ENCODE measurements around the gene GPR143. TPM values are rescaled to one million over a fixed set of nuclear protein-coding genes. Genes with fewer than 3 reads are reported as not detected.
"Not testable (repeated sequence)": the region's sequence is repeated elsewhere in the genome, so short reads cannot be mapped to it uniquely, and the experiment has no call there.

GPR143 gene
- total RNA-seq, 2 experiments from 2014 or later: not detected

GRCh38 chrX:9786798-9787635, 21.4 kb upstream of the GPR143 start:
- H3K27ac Mint-ChIP-seq: no peak overlapping the region

GRCh38 chrX:9785944-9786797, 20.5 kb upstream of the GPR143 start, which contains the start of gene SHROOM2:
SHROOM2 (plus strand) TSS chrX:9786429; CDS start chrX:9786546, 117 bp downstream.
- no peak for DNase-seq
- Mint-ChIP-seq H3K9me3 (no peaks in the 10 kb centered on the region), H3K27me3 (peaks cover 33% of the 10 kb centered on the region), H3K27ac (no peak within 1 kb of the TSS), H3K4me3 (no peak within 1 kb of the TSS), H3K4me1 (ENCODE audit: low read depth) (peaks cover 2% of the 10 kb centered on the region), H3K36me3 (no peaks in the 10 kb centered on the region)
- intact Hi-C loops (cut with micrococcal nuclease): no loop called here
- ChIA-PET CTCF (no interaction called here), POLR2A (no interaction called here)

More at GRCh38 chrX:9786798-9787635, 21.4 kb upstream of the GPR143 start:
- H3K4me1 Mint-ChIP-seq (ENCODE audit: low read depth): peaks cover 2% of the 10 kb centered on the region
- H3K9me3 Mint-ChIP-seq: no peaks in the 10 kb centered on the region
- ChIA-PET CTCF (no interaction called here), POLR2A (no interaction called here)
- no peak for DNase-seq
- peaks cover 33% of the 10 kb centered on the region for H3K27me3 Mint-ChIP-seq
- H3K4me3 Mint-ChIP-seq: no peak overlapping the region
- intact Hi-C loops (cut with micrococcal nuclease): no loop called here
- no peaks in the 10 kb centered on the region for H3K36me3 Mint-ChIP-seq

DNA sequence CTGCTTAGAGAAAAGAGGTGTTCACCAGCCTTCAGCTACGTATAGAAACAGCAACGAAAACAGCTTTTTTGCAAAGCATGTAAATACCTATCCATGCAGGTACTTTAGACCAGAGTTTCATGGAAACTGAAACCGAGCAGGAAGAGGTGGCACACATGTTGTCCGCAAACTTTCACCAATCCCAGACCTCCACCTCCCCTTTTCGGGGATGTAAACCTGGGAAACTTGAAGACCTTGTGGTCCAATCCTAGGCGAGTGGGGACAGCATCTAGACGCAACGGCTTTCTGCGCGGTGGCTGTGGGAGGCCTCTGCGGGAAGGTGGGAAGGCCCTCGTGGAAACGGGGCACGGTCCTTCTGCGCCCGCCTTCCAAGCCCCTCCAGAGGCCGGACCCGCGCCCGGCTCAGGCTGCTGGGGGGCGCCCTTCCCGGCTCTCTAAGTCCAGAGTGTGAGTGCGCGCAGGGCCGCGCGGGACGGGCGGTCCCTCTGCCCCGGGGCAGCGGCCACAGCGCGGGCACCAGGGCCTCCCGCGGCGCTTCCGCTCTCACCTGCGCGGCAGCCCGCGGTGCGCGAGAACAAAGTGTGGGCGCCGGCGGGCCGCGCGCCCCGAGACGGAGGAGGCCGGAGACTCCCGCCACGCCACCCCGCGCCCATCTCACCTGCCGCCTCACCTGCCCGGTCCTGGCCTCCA, 19.8 kb upstream of the GPR143 start:
- ChIA-PET POLR2A (no interaction called here), CTCF (no interaction called here)
- Mint-ChIP-seq H3K27me3 (peaks cover 32% of the 10 kb centered on the region), H3K27ac (no peak overlapping the region), H3K4me3 (no peak overlapping the region), H3K36me3 (no peaks in the 10 kb centered on the region), H3K4me1 (ENCODE audit: low read depth) (peaks cover 2% of the 10 kb centered on the region), H3K9me3 (no peaks in the 10 kb centered on the region)
- DNase-seq: no peak
- intact Hi-C loops (cut with micrococcal nuclease): no loop called here

DNA sequence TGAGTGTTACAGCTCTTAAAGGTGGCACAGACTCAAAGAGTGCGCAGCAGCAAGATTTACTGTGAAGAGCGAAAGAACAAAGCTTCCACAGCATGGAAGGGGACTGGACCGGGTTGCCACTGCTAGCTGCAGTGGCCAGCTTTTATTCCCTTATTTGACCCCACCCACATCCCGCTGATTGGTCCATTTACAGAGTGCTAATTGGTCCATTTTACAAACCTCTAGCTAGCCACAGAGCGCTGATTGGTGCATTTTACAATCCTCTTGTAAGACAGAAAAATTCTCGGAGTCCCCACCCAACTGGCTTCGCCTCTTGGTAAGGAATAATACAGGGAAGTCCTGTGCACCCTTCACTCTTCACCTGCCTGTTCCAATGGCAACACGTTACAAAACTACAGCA, 18.7 kb upstream of the GPR143 start:
- ChIA-PET CTCF (no interaction called here), POLR2A (no interaction called here)
- Mint-ChIP-seq H3K4me1 (ENCODE audit: low read depth) (peaks cover 2% of the 10 kb centered on the region), H3K9me3 (no peaks in the 10 kb centered on the region), H3K27ac (no peak overlapping the region), H3K36me3 (no peaks in the 10 kb centered on the region), H3K27me3 (peaks cover 31% of the 10 kb centered on the region), H3K4me3 (no peak overlapping the region)
- no peak for DNase-seq
- intact Hi-C loops (cut with micrococcal nuclease): no loop called here

GRCh38 chrX:9781941-9782340, 16.3 kb upstream of the GPR143 start:
- ChIA-PET POLR2A (no interaction called here), CTCF (no interaction called here)
- intact Hi-C loops (cut with micrococcal nuclease): no loop called here
- Mint-ChIP-seq H3K27ac (no peak overlapping the region), H3K4me3 (no peak overlapping the region), H3K27me3 (peaks cover 16% of the 10 kb centered on the region), H3K9me3 (no peaks in the 10 kb centered on the region), H3K36me3 (no peaks in the 10 kb centered on the region), H3K4me1 (ENCODE audit: low read depth) (peaks cover under 1% of the 10 kb centered on the region)
- no peak for DNase-seq

DNA sequence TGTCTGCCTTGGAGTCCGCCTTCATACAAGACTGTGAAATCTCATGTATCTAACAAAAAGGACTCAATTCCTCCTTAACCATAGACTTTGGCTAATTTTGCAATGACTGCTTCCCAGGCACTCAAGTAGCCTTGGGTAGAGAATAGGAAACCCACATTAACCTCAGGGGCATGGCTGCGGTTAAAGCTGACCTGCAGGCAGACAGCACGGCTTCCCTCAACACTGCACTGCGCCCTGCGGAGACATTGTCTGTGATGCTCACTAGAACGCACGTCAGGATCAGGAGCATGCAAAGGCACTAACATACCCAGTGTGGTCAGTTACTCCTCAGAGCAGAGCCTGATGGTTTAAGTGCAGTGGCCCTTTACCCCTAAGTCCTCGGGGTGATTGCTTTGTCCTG, 10.3 kb upstream of the GPR143 start:
- H3K4me1 Mint-ChIP-seq (ENCODE audit: low read depth): no peaks in the 10 kb centered on the region
- CTCF ChIA-PET: interaction anchor here (0.6 kb wide), 1 partner anchor 48 kb away, joined by 4 read pairs; no protein-coding TSS in a partner anchor

GRCh38 chrX:9772943-9773342, 7.3 kb upstream of the GPR143 start:
- H3K27me3 Mint-ChIP-seq: peaks cover 7% of the 10 kb centered on the region
- H3K4me1 Mint-ChIP-seq (ENCODE audit: low read depth): no peaks in the 10 kb centered on the region
- no peaks in the 10 kb centered on the region for H3K9me3 Mint-ChIP-seq
- CTCF ChIA-PET: no interaction called here
- H3K27ac Mint-ChIP-seq: no peak overlapping the region
- POLR2A ChIA-PET: no interaction called here
- no peak for DNase-seq
- H3K36me3 Mint-ChIP-seq: no peaks in the 10 kb centered on the region
- intact Hi-C loops (cut with micrococcal nuclease): no loop called here
- no peak overlapping the region for H3K4me3 Mint-ChIP-seq

More for the DNA sequence above, 10.3 kb upstream of the GPR143 start:
- intact Hi-C loops (cut with micrococcal nuclease): no loop called here
- no peaks in the 10 kb centered on the region for H3K9me3 Mint-ChIP-seq
- POLR2A ChIA-PET: no interaction called here
- no peak for DNase-seq
- H3K36me3 Mint-ChIP-seq: no peaks in the 10 kb centered on the region
- H3K4me3 Mint-ChIP-seq: no peak overlapping the region
- peaks cover 12% of the 10 kb centered on the region for H3K27me3 Mint-ChIP-seq
- no peak overlapping the region for H3K27ac Mint-ChIP-seq

GRCh38 chrX:9770319-9770718, 4.7 kb upstream of the GPR143 start:
- Mint-ChIP-seq H3K4me3 (no peak overlapping the region), H3K27me3 (peaks cover 9% of the 10 kb centered on the region), H3K27ac (no peak overlapping the region), H3K9me3 (no peaks in the 10 kb centered on the region), H3K36me3 (no peaks in the 10 kb centered on the region), H3K4me1 (ENCODE audit: low read depth) (no peaks in the 10 kb centered on the region)
- DNase-seq: no peak
- intact Hi-C loops (cut with micrococcal nuclease): no loop called here
- POLR2A ChIA-PET: no interaction called here
- CTCF ChIA-PET: no interaction called here

- POLR2A ChIA-PET; intact Hi-C loops (cut with micrococcal nuclease); CTCF ChIA-PET: not testable (repeated sequence)
Observed at GRCh38 chrX:9768321-9768839, 2.7 kb upstream of the GPR143 start.

DNA sequence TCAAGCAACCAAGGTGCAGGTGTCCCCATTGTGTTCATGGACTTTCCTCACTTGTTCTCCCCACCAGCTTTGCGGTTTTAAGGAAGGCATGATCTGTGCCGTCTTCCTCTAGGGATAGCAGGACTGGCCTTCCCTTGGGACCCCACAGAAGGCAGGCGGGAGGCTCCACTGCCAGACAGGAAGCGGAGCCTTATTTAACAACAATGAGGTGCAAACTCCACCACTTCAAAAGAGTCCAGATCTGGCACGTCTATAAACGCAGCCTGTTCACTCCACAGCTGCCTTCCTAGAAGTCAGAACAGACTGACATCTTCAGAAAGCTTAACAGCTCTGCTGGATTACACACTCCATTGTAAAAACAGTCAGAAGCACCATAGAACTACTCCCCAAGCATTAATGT, 1.7 kb upstream of the GPR143 start:
- Mint-ChIP-seq H3K27me3 (peaks cover 7% of the 10 kb centered on the region), H3K27ac (no peak overlapping the region), H3K36me3 (no peaks in the 10 kb centered on the region), H3K4me1 (ENCODE audit: low read depth) (no peaks in the 10 kb centered on the region), H3K4me3 (no peak overlapping the region), H3K9me3 (no peaks in the 10 kb centered on the region)
- DNase-seq: no peak
- ChIA-PET POLR2A (no interaction called here), CTCF (no interaction called here)
- intact Hi-C loops (cut with micrococcal nuclease): no loop called here

More at GRCh38 chrX:9768321-9768839, 2.7 kb upstream of the GPR143 start:
- not testable (repeated sequence) for H3K4me1 Mint-ChIP-seq (ENCODE audit: low read depth); H3K27ac Mint-ChIP-seq; DNase-seq; H3K36me3 Mint-ChIP-seq; H3K4me3 Mint-ChIP-seq; H3K27me3 Mint-ChIP-seq; H3K9me3 Mint-ChIP-seq

DNA sequence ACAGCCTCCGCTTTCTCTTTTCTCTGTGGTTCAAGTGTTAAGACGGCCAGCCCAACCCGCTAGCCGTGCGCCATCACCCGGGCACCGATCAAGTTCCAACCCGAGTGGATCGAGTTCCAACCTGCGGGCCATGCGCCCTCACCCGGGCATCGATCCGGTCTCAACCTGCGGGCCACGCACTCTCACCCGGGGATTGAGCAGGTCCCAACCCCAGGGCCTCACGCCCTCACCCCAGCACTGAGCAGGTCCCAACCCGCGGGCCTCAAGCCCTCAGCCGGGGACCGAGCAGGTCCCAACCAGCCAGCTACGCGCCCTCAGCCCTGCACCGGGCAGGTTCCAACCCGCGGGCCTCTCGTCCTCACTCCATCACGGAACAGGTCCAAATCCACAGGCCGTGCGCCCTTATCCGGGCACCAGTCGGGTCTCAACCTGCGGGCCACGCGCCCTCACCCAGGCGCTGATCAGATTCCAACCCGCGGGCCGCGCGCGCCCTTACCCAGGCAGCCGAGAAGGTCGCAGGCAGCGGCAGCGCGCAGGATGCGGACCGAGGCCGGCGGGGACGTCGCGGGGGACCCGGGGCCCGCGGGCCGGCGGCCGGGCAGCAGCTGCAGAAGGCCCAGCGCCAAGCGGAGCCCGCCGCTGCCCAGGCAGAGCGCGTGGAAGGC, 443 bp downstream of the GPR143 start:
- CTCF ChIA-PET: no interaction called here
- Mint-ChIP-seq H3K36me3 (no peaks in the 10 kb centered on the region), H3K27ac (no peak overlapping the region), H3K4me1 (ENCODE audit: low read depth) (no peaks in the 10 kb centered on the region), H3K9me3 (no peaks in the 10 kb centered on the region), H3K27me3 (peaks cover 7% of the 10 kb centered on the region), H3K4me3 (no peak overlapping the region)
- no peak for DNase-seq
- intact Hi-C loops (cut with micrococcal nuclease): no loop called here
- POLR2A ChIA-PET: interaction anchor here (0.6 kb wide), 1 partner anchor 1108 kb away, joined by 3 read pairs; no protein-coding TSS in a partner anchor

- H3K36me3 Mint-ChIP-seq: no peaks in the 10 kb centered on the region
- ChIA-PET CTCF (no interaction called here), POLR2A (no interaction called here)
- H3K4me3 Mint-ChIP-seq: no peak overlapping the region
- peaks cover 2% of the 10 kb centered on the region for H3K9me3 Mint-ChIP-seq
- peaks cover 4% of the 10 kb centered on the region for H3K27me3 Mint-ChIP-seq
- no peaks in the 10 kb centered on the region for H3K4me1 Mint-ChIP-seq (ENCODE audit: low read depth)
- intact Hi-C loops (cut with micrococcal nuclease): no loop called here
- DNase-seq: no peak
- H3K27ac Mint-ChIP-seq: no peak overlapping the region
Observed at GRCh38 chrX:9759337-9759736, 6.3 kb downstream of the GPR143 start.
